Natural killer cell (primary cell): ENCODE data around the gene SUMO3. TPM values are rescaled to one million over a fixed set of nuclear protein-coding genes. Genes with fewer than 3 reads are reported as not detected.

Experiments used
- ATAC-seq, 3 donors: fragments of 150-1000 bp in 2 of 3; fragments of 200-7000 bp in 1 of 3; cut with Tn5 transposase; 1 replicate in 1 of 3; 2 replicates in 2 of 3; pipeline ENCODE4 v1.10.0; 2021; ENCODE audit warnings: mild to moderate bottlenecking in 2 of 3, moderate library complexity in 2 of 3
- DNase-seq, 2 donors: peaks; one replicate each; pipeline versions ENCODE4 v3.0.0 to v3.0.0-alpha.2; 2013 to 2021; ENCODE audit warnings: mixed read lengths in 1 of 2
- H3K27ac ChIP-seq: one replicate; pipeline ENCODE4 v1.5.1; 2013; ENCODE audit warnings: mild to moderate bottlenecking, low read length
- H3K27me3 ChIP-seq: one replicate; pipeline ENCODE4 v1.6.1; 2013; ENCODE audit warnings: low read length; ENCODE audit not compliant: control insufficient read depth, insufficient read depth
- H3K36me3 ChIP-seq: one replicate; pipeline ENCODE4 v1.6.1; 2013; ENCODE audit warnings: low read length; ENCODE audit not compliant: control insufficient read depth, insufficient read depth
- H3K4me1 ChIP-seq: one replicate; pipeline ENCODE4 v1.6.1; 2013; ENCODE audit warnings: low read length; ENCODE audit not compliant: control insufficient read depth, insufficient read depth
- H3K4me3 ChIP-seq: one replicate; pipeline ENCODE4 v1.5.1; 2013; ENCODE audit warnings: low read length
- H3K9me3 ChIP-seq: one replicate; pipeline ENCODE4 v1.6.1; 2013; ENCODE audit warnings: low read length; ENCODE audit not compliant: control insufficient read depth, insufficient read depth
- H3K27ac Mint-ChIP-seq, 2 donors: one replicate each; pipeline ENCODE4 v1.8.0; 2022; ENCODE audit warnings: mild to moderate bottlenecking in 2 of 2, mixed read lengths in 2 of 2, moderate library complexity in 1 of 2
- H3K27me3 Mint-ChIP-seq, 2 donors: one replicate each; pipeline ENCODE4 v1.8.0; 2022; ENCODE audit warnings: low read depth in 2 of 2, mixed read lengths in 2 of 2
- H3K36me3 Mint-ChIP-seq: one replicate; pipeline ENCODE4 v1.8.0; 2022; ENCODE audit warnings: mixed read lengths
- H3K4me1 Mint-ChIP-seq, 2 donors: one replicate each; pipeline ENCODE4 v1.8.0; 2022; ENCODE audit warnings: mixed read lengths in 2 of 2
- H3K4me3 Mint-ChIP-seq: one replicate; pipeline ENCODE4 v1.8.0; 2022; ENCODE audit warnings: mild to moderate bottlenecking, moderate library complexity, mixed read lengths
- H3K9me3 Mint-ChIP-seq, 2 donors: one replicate each; pipeline ENCODE4 v1.8.0; 2022; ENCODE audit warnings: mixed read lengths in 2 of 2
- CTCF ChIP-seq: fragments of 200-600 bp; IDR thresholded peaks from one replicate; pipeline ENCODE4 v1.8.0; 2022; ENCODE audit warnings: antibody characterized with exemption
- whole genome bisulfite sequencing: methylation state at CpG from one replicate; pipeline ENCODE4 v1.1.7; 2013; ENCODE audit warnings: missing lambda C conversion rate; ENCODE audit not compliant: insufficient coverage; 5-methylcytosine and 5-hydroxymethylcytosine counted together
- intact Hi-C: fragments of 100-400 bp; cut with micrococcal nuclease; formaldehyde crosslinking; loops from one replicate; pipeline ENCODE4 v1.14.2; 2022
- total RNA-seq, 4 donors: library from RNA; stranded (reverse); fragments of 120-200 nt in 1 of 4; gene quantifications; one replicate each; pipeline versions ENCODE4 v1.2.3 to v1.2.4, GENCODE V29; 2013 to 2022

SUMO3 gene
- total RNA-seq, 3 donors from 2014 or later (not counting 1 experiment from before 2014, with no cell fraction given), result 64.0 to 70.1 (median 65.2) TPM

GRCh38 chr21:44810779-44811178, 7.1 kb downstream of the SUMO3 start:
- Mint-ChIP-seq H3K36me3 (no peaks in the 10 kb centered on the region), H3K27ac (no peak overlapping the region), H3K27me3 (no peaks in the 10 kb centered on the region), H3K9me3 (no peaks in the 10 kb centered on the region), H3K4me1 (peaks cover 6 to 8% of the 10 kb centered on the region in 2 donors), H3K4me3 (no peak overlapping the region)
- TF ChIP-seq CTCF, result no peak
- H3K36me3 ChIP-seq, result peaks cover 19% of the 10 kb centered on the region
- no peak overlapping the region for H3K27ac ChIP-seq
- ATAC-seq (peak in 1 of 3 donors; percentile 18), DNase-seq (no peak)
- WGBS, result 92% methylated on average over 5 of the region's 6 CpGs
- intact Hi-C loops, result no loop called here
- no peak overlapping the region for H3K4me3 ChIP-seq
- H3K27me3 ChIP-seq, result no peaks in the 10 kb centered on the region
- H3K4me1 ChIP-seq, result no peaks in the 10 kb centered on the region
- H3K9me3 ChIP-seq, result no peaks in the 10 kb centered on the region

GRCh38 chr21:44805859-44806258, 12.0 kb downstream of the SUMO3 start:
- no peaks in the 10 kb centered on the region for H3K9me3 ChIP-seq
- peaks cover 6% of the 10 kb centered on the region for H3K36me3 Mint-ChIP-seq
- peaks cover 15 to 16% of the 10 kb centered on the region in 2 donors for H3K4me1 Mint-ChIP-seq
- no peak overlapping the region for H3K4me3 Mint-ChIP-seq
- H3K27ac ChIP-seq, result no peak overlapping the region
- no peak for ATAC-seq
- peaks cover 23% of the 10 kb centered on the region for H3K36me3 ChIP-seq
- H3K27ac Mint-ChIP-seq, result no peak overlapping the region
- H3K27me3 ChIP-seq, result no peaks in the 10 kb centered on the region
- no peak overlapping the region for H3K4me3 ChIP-seq
- 96% methylated on average over 3 of the region's 4 CpGs for WGBS
- intact Hi-C loops, result no loop called here
- H3K4me1 ChIP-seq, result peaks cover 13% of the 10 kb centered on the region
- no peaks in the 10 kb centered on the region for H3K9me3 Mint-ChIP-seq
- no peak for DNase-seq
- no peaks in the 10 kb centered on the region for H3K27me3 Mint-ChIP-seq
- TF ChIP-seq CTCF, result no peak

- H3K27ac Mint-ChIP-seq, result no peak overlapping the region
- H3K36me3 Mint-ChIP-seq, result peaks cover 6% of the 10 kb centered on the region
- no peaks in the 10 kb centered on the region for H3K27me3 Mint-ChIP-seq
- Histone ChIP-seq H3K4me1 (peaks cover 20% of the 10 kb centered on the region), H3K4me3 (no peak overlapping the region), H3K27ac (no peak overlapping the region), H3K27me3 (no peaks in the 10 kb centered on the region), H3K36me3 (peaks cover 23% of the 10 kb centered on the region), H3K9me3 (no peaks in the 10 kb centered on the region)
- no peaks in the 10 kb centered on the region for H3K9me3 Mint-ChIP-seq
- DNase-seq (no peak), ATAC-seq (no peak)
- WGBS, result 88% methylated on average over 4 of the region's 4 CpGs
- H3K4me1 Mint-ChIP-seq, result peaks cover 20 to 21% of the 10 kb centered on the region in 2 donors
- intact Hi-C loops, result no loop called here
- H3K4me3 Mint-ChIP-seq, result peak overlapping the region; percentile 52
- no peak for TF ChIP-seq CTCF
Measured at GRCh38 chr21:44805226-44805625, 12.6 kb downstream of the SUMO3 start.

GRCh38 chr21:44804762-44805161, 13.1 kb downstream of the SUMO3 start:
- Mint-ChIP-seq H3K27ac (no peak overlapping the region), H3K36me3 (peaks cover 6% of the 10 kb centered on the region), H3K4me3 (peak overlapping the region; percentile 52), H3K4me1 (peaks cover 24 to 25% of the 10 kb centered on the region in 2 donors), H3K27me3 (no peaks in the 10 kb centered on the region), H3K9me3 (no peaks in the 10 kb centered on the region)
- Histone ChIP-seq H3K4me1 (peaks cover 20% of the 10 kb centered on the region), H3K27ac (no peak overlapping the region), H3K27me3 (no peaks in the 10 kb centered on the region), H3K36me3 (peaks cover 19% of the 10 kb centered on the region), H3K4me3 (no peak overlapping the region), H3K9me3 (no peaks in the 10 kb centered on the region)
- DNase-seq (no peak), ATAC-seq (no peak)
- 95% methylated on average over 6 of the region's 6 CpGs for WGBS
- intact Hi-C loops, result loop anchor here (5.0 kb wide), 1 partner anchor 108 kb away; no protein-coding TSS in a partner anchor
- no peak for TF ChIP-seq CTCF
